Caco-2 (cell line): ENCODE data around the gene PPP1R16B. TPM values are rescaled to one million over a fixed set of nuclear protein-coding genes. Genes with fewer than 3 reads are reported as not detected.

Experiments used
- BruUV-seq: library from RNA; stranded (reverse); fragments of 400-500 nt; replicated peaks from 2 replicates; lab custom pipeline; 2021; lab: Mats Ljungman, UMichigan
- CTCF ChIA-PET: fragments of 300-600 bp; sonication (Branson Sonifier 250); formaldehyde crosslinking; loops from one replicate; lab custom pipeline; 2022; ENCODE audit warnings: antibody characterized with exemption; lab: Charles Lee
- POLR2A ChIA-PET: fragments of 300-600 bp; sonication (Branson Sonifier 250); formaldehyde crosslinking; loops from one replicate; lab custom pipeline; 2022; ENCODE audit warnings: antibody characterized with exemption; lab: Charles Lee
- DNase-seq, 2 experiments: peaks; one replicate each; pipeline versions ENCODE4 v3.0.0 to v3.0.0-alpha.2; 2020 to 2022
- H3K27me3 ChIP-seq: replicated peaks from 2 replicates; pipeline ENCODE4 v1.6.0; 2011; ENCODE audit warnings: low read length; ENCODE audit not compliant: control insufficient read depth, insufficient read depth
- H3K36me3 ChIP-seq: 2 replicates; pipeline ENCODE4 v1.5.1; 2011; ENCODE audit warnings: low read length; ENCODE audit not compliant: control insufficient read depth, insufficient read depth
- H3K4me1 ChIP-seq: fragments of 250-450 bp; sonication (Bioruptor Pico); 2 replicates; pipeline ENCODE4 v1.5.1; 2020; ENCODE audit warnings: mild to moderate bottlenecking
- H3K4me3 ChIP-seq: 2 replicates; pipeline ENCODE4 v1.5.1; 2011; ENCODE audit warnings: low read depth, mild to moderate bottlenecking, control low read depth, low read length
- H3K9me3 ChIP-seq: fragments of 250-450 bp; sonication (Bioruptor Pico); 2 replicates; pipeline ENCODE4 v1.5.1; 2020; ENCODE audit warnings: mild to moderate bottlenecking, moderate library complexity
- H3K27ac Mint-ChIP-seq: one replicate; pipeline ENCODE4 v1.8.0; 2022; ENCODE audit warnings: mixed read lengths; ENCODE audit not compliant: unreplicated experiment
- H3K27me3 Mint-ChIP-seq: one replicate; pipeline ENCODE4 v1.8.0; 2022; ENCODE audit warnings: mixed read lengths; ENCODE audit not compliant: insufficient read depth, unreplicated experiment
- H3K36me3 Mint-ChIP-seq: one replicate; pipeline ENCODE4 v1.8.0; 2022; ENCODE audit warnings: mild to moderate bottlenecking, mixed read lengths; ENCODE audit not compliant: insufficient read depth, unreplicated experiment
- H3K4me1 Mint-ChIP-seq: one replicate; pipeline ENCODE4 v1.8.0; 2022; ENCODE audit warnings: low read depth, mixed read lengths; ENCODE audit not compliant: unreplicated experiment
- H3K4me3 Mint-ChIP-seq: one replicate; pipeline ENCODE4 v1.8.0; 2022; ENCODE audit warnings: mild to moderate bottlenecking, moderate library complexity, mixed read lengths; ENCODE audit not compliant: unreplicated experiment
- H3K9me3 Mint-ChIP-seq: one replicate; pipeline ENCODE4 v1.8.0; 2022; ENCODE audit warnings: mixed read lengths; ENCODE audit not compliant: unreplicated experiment
- CTCF ChIP-seq, 2 experiments: fragments of 200-600 bp in 1 of 2; IDR thresholded peaks; 1 replicate in 1 of 2; 2 replicates in 1 of 2; pipeline versions ENCODE4 v1.5.1 to v1.8.0; 2011 to 2022; ENCODE audit warnings: antibody characterized with exemption in 1 of 2, control low read depth in 1 of 2, inconsistent platforms in 1 of 2, low read depth in 1 of 2, low read length in 1 of 2, mild to moderate bottlenecking in 1 of 2, moderate library complexity in 1 of 2; ENCODE audit not compliant: insufficient read depth in 1 of 2, severe bottlenecking in 1 of 2, unreplicated experiment in 1 of 2
- intact Hi-C: fragments of 100-400 bp; cut with micrococcal nuclease; formaldehyde crosslinking; loops from one replicate; pipeline ENCODE4 v1.10.0; 2022; ENCODE audit not compliant: unreplicated experiment
- total RNA-seq: library from RNA; stranded (reverse); gene quantifications from 2 replicates; pipeline ENCODE4 v1.2.3, GENCODE V29; 2022

Gene PPP1R16B
- total RNA-seq, 1 experiment from 2014 or later, result not detected

GRCh38 chr20:38782275-38782674 lies 23.2 kb upstream of the PPP1R16B start:
- H3K27ac Mint-ChIP-seq, result no peak overlapping the region
- no peak for DNase-seq
- H3K4me3 ChIP-seq, result no peak overlapping the region
- no peaks in the 10 kb centered on the region for H3K27me3 Mint-ChIP-seq
- no peaks in the 10 kb centered on the region for H3K9me3 ChIP-seq
- ChIA-PET POLR2A (no interaction called here), CTCF (interaction anchor here (0.6 kb wide), 1 partner anchor 1573 kb away, joined by 4 read pairs; no protein-coding TSS in a partner anchor)
- H3K36me3 ChIP-seq, result no peaks in the 10 kb centered on the region
- no peak overlapping the region for H3K4me3 Mint-ChIP-seq
- H3K9me3 Mint-ChIP-seq, result no peaks in the 10 kb centered on the region
- intact Hi-C loops, result no loop called here
- no peaks in the 10 kb centered on the region for H3K27me3 ChIP-seq
- no TSS peak for BruUV-seq
- peaks cover 10% of the 10 kb centered on the region for H3K4me1 Mint-ChIP-seq
- TF ChIP-seq CTCF (IDR thresholded peaks at IDR 0.05; ENCODE audit: insufficient read depth in 1 of 2, low read depth in 1 of 2, low read length in 1 of 2, severe bottlenecking in 1 of 2, unreplicated experiment in 1 of 2), result no peak
- peaks cover under 1% of the 10 kb centered on the region for H3K36me3 Mint-ChIP-seq
- peaks cover 18% of the 10 kb centered on the region for H3K4me1 ChIP-seq

DNA sequence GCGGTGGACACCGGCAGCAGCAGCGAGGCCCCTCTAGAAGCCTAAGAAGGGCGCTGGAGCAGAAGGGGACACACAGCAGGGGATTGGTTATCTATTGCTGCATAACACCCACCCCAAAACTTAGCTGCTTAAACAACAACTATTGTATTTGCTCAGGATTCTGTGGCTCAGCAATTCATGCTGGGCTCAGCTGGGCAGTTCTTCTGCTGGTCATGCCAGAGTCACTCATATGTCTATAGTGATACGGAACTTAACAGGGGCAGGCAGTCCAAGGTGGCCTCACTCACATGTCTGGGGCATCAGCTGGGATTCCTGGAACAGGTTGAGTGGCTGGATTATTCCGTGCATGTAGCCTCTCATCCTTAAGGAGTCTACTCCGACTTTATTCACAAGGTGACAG lies 17.6 kb upstream of the PPP1R16B start:
- H3K4me3 Mint-ChIP-seq, result no peak overlapping the region
- no peaks in the 10 kb centered on the region for H3K9me3 ChIP-seq
- CTCF ChIA-PET, result interaction anchor here (1.4 kb wide), 1 partner anchor 138 kb away, joined by 4 read pairs; no protein-coding TSS in a partner anchor
- peaks cover 9% of the 10 kb centered on the region for H3K9me3 Mint-ChIP-seq
- no peak overlapping the region for H3K4me3 ChIP-seq
- TF ChIP-seq CTCF (IDR thresholded peaks at IDR 0.05; ENCODE audit: insufficient read depth in 1 of 2, low read depth in 1 of 2, low read length in 1 of 2, severe bottlenecking in 1 of 2, unreplicated experiment in 1 of 2), result no peak
- no peaks in the 10 kb centered on the region; the same call in 1 of the 2 replicates for H3K27me3 ChIP-seq
- H3K27ac Mint-ChIP-seq, result no peak overlapping the region
- peaks cover 7% of the 10 kb centered on the region for H3K4me1 Mint-ChIP-seq
- no peaks in the 10 kb centered on the region for H3K36me3 ChIP-seq
- no peaks in the 10 kb centered on the region for H3K4me1 ChIP-seq
- intact Hi-C loops, result no loop called here
- no TSS peak for BruUV-seq
- no peak for DNase-seq
- H3K27me3 Mint-ChIP-seq, result no peaks in the 10 kb centered on the region
- POLR2A ChIA-PET, result no interaction called here
- H3K36me3 Mint-ChIP-seq, result peaks cover 6% of the 10 kb centered on the region

GRCh38 chr20:38789503-38790199 lies 15.8 kb upstream of the PPP1R16B start:
- peaks cover 6% of the 10 kb centered on the region for H3K36me3 Mint-ChIP-seq
- H3K4me1 ChIP-seq, result no peaks in the 10 kb centered on the region
- H3K9me3 Mint-ChIP-seq, result peaks cover 9% of the 10 kb centered on the region
- no peaks in the 10 kb centered on the region for H3K36me3 ChIP-seq
- H3K9me3 ChIP-seq, result no peaks in the 10 kb centered on the region
- H3K4me3 Mint-ChIP-seq, result no peak overlapping the region
- no peak overlapping the region for H3K4me3 ChIP-seq
- H3K4me1 Mint-ChIP-seq, result peaks cover 7% of the 10 kb centered on the region
- no peaks in the 10 kb centered on the region for H3K27me3 Mint-ChIP-seq
- CTCF ChIA-PET, result interaction anchor here (0.5 to 1.3 kb wide), 10 partner anchors 8 to 156 kb away, joined by 3 to 9 read pairs (median 3); partner anchors contain the start of gene ACTR5
- POLR2A ChIA-PET, result no interaction called here
- intact Hi-C loops, result loop anchor here (1.0 kb wide), 1 partner anchor 143 kb away; no protein-coding TSS in a partner anchor
- H3K27me3 ChIP-seq, result no peaks in the 10 kb centered on the region; the same call in 1 of the 2 replicates
- H3K27ac Mint-ChIP-seq, result no peak overlapping the region
- no TSS peak for BruUV-seq
- no peak for TF ChIP-seq CTCF (IDR thresholded peaks at IDR 0.05; ENCODE audit: insufficient read depth in 1 of 2, low read depth in 1 of 2, low read length in 1 of 2, severe bottlenecking in 1 of 2, unreplicated experiment in 1 of 2)
- no peak for DNase-seq
